ENCODE measurements around the gene PKHD1. TPM values are rescaled to one million over a fixed set of nuclear protein-coding genes. Genes with fewer than 3 reads are reported as not detected.

Gene PKHD1
- total and polyA plus RNA-seq, 2 of the 8 experiments (the other 6 are each of a cell fraction or from before 2014, with no cell fraction given): 0.06 to 0.09 TPM

- POLR2A ChIA-PET (ENCODE audit: partially characterized antibody): no interaction called here
- 100% methylated on average over 1 of the region's 1 CpG; no CpG with 5 or more reads in 1 of the 2 experiments for WGBS, 2 experiments (ENCODE audit: extremely low coverage in 1 of 2, insufficient coverage in 1 of 2, insufficient read length in 1 of 2, insufficient replicate concordance in 2 of 2, low coverage in 1 of 2, low lambda C conversion rate in 2 of 2, missing lambda C conversion rate in 1 of 2)
- Histone ChIP-seq H2AFZ (ENCODE audit: low read length) (no peak overlapping the region), H3K4ac (replicated peaks; ENCODE audit: insufficient read length, low read depth, low read length) (no peak overlapping the region), H3K4me1 (replicated peaks in 1 of 4; ENCODE audit: control insufficient read depth in 3 of 4, insufficient read depth in 4 of 4, low read length in 3 of 4) (no peaks in the 10 kb centered on the region), H2BK20ac (ENCODE audit: low read length) (no peak overlapping the region), H3K27ac (ENCODE audit: low read depth, low read length) (no peak overlapping the region), H2BK120ac (replicated peaks; ENCODE audit: low read depth, low read length) (no peak overlapping the region), H2AK5ac (ENCODE audit: low read depth, low read length) (no peak overlapping the region), H3K9me3 (ENCODE audit: insufficient read depth in 2 of 2, low read depth in 1 of 2, low read length in 1 of 2) (no peaks in the 10 kb centered on the region), H2BK12ac (ENCODE audit: low read depth, low read length) (no peak overlapping the region), H3K4me3 (ENCODE audit: extremely low read depth in 1 of 4, insufficient read depth in 2 of 4, low read depth in 3 of 4, low read length in 4 of 4) (no peak overlapping the region), H3K14ac (ENCODE audit: insufficient read length) (no peak overlapping the region), H3K4me2 (ENCODE audit: insufficient read depth in 1 of 2, low read depth in 2 of 2, low read length in 2 of 2) (no peak overlapping the region), H4K91ac (replicated peaks; ENCODE audit: insufficient read length, low read length) (no peak overlapping the region), H3K56ac (replicated peaks; ENCODE audit: insufficient read length, low read depth, low read length) (no peak overlapping the region), H4K8ac (ENCODE audit: extremely low read depth, insufficient read depth, low read length) (no peak overlapping the region), H4K20me1 (replicated peaks in 1 of 2; ENCODE audit: control insufficient read depth in 1 of 2, insufficient read depth in 2 of 2, low read length in 2 of 2) (no peaks in the 10 kb centered on the region), H3K27me3 (replicated peaks in 1 of 4; ENCODE audit: control insufficient read depth in 3 of 4, extremely low read depth in 1 of 4, insufficient read depth in 3 of 4, low read length in 3 of 4) (no peaks in the 10 kb centered on the region; a peak in 1 of 7 replicates), H2BK5ac (ENCODE audit: low read depth, low read length) (no peak overlapping the region), H3K36me3 (ENCODE audit: control insufficient read depth in 2 of 4, insufficient read depth in 4 of 4, low read length in 3 of 4) (no peaks in the 10 kb centered on the region), H3K18ac (ENCODE audit: extremely low read depth, low read length) (no peak overlapping the region), H3K79me1 (ENCODE audit: low read depth, low read length) (no peaks in the 10 kb centered on the region), H2BK15ac (ENCODE audit: low read length) (no peak overlapping the region), H4K5ac (ENCODE audit: insufficient read length, low read depth, low read length) (no peak overlapping the region), H3K9ac (replicated peaks in 1 of 4; ENCODE audit: extremely low read depth in 1 of 4, low read depth in 3 of 4, low read length in 3 of 4) (no peak overlapping the region), H3K23ac (ENCODE audit: insufficient read length) (no peak overlapping the region), H3K79me2 (ENCODE audit: control insufficient read depth in 1 of 2, insufficient read depth in 2 of 2, low read length in 2 of 2) (no peaks in the 10 kb centered on the region), H3K23me2 (ENCODE audit: low read depth, low read length) (no peaks in the 10 kb centered on the region)
- no peak for DNase-seq (ENCODE audit: low read depth in 1 of 2, low spot score in 2 of 2)
- CTCF ChIA-PET (ENCODE audit: partially characterized antibody): no interaction called here
- no peak for FAIRE-seq
- TF ChIP-seq BACH1 (IDR thresholded peaks at IDR 0.05; ENCODE audit: low read length) (no peak), RNF2 (IDR thresholded peaks at IDR 0.05; ENCODE audit: borderline replicate concordance, low read depth, low read length, missing control alignments, poor library complexity, severe bottlenecking) (no peak), MAFK (IDR thresholded peaks at IDR 0.05; ENCODE audit: low read depth, low read length) (no peak), CHD1 (IDR thresholded peaks at IDR 0.05; ENCODE audit: low read depth, low read length) (no peak), CTBP2 (IDR thresholded peaks at IDR 0.05; ENCODE audit: borderline replicate concordance, insufficient read depth, insufficient read length, low read length) (no peak), TCF12 (IDR thresholded peaks at IDR 0.05; ENCODE audit: low read depth, low read length) (no peak), GABPA (IDR thresholded peaks at IDR 0.05; ENCODE audit: borderline replicate concordance, insufficient read depth, low read length) (no peak), GTF2F1 (IDR thresholded peaks at IDR 0.05; ENCODE audit: borderline replicate concordance, low read depth, low read length) (no peak), JUN (IDR thresholded peaks at IDR 0.05; ENCODE audit: low read depth, low read length) (no peak), RBBP5 (IDR thresholded peaks at IDR 0.05; ENCODE audit: borderline replicate concordance, low read depth, low read length) (no peak), PHF8 (conservative IDR thresholded peaks at IDR 0.05; ENCODE audit: low read depth, low read length) (no peak), NANOG (IDR thresholded peaks at IDR 0.05; ENCODE audit: insufficient read depth, low read depth, low read length, poor library complexity, severe bottlenecking) (no peak)
Measured at GRCh38 chr6:51704932-51705540, 382.4 kb downstream of the PKHD1 start.

Measured in H1 (cell line).